WTC11 (cell line): ENCODE measurements around the gene ZCCHC7. TPM values are rescaled to one million over a fixed set of nuclear protein-coding genes. Genes with fewer than 3 reads are reported as not detected.
A peak's percentile ranks its signal among the peaks of the same experiment; 100 is the strongest.

Source experiments
- ATAC-seq: fragments of 200-7000 bp; cut with Tn5 transposase; 2 replicates; pipeline ENCODE4 v1.10.0; 2021; ENCODE audit warnings: mild to moderate bottlenecking, moderate library complexity
- CTCF ChIA-PET: fragments of 300-600 bp; sonication (Branson Sonifier 250); formaldehyde crosslinking; loops from one replicate; lab custom pipeline; 2021; ENCODE audit warnings: antibody characterized with exemption; lab: Charles Lee
- POLR2A ChIA-PET: fragments of 350-600 bp; sonication (Branson Sonifier 250); formaldehyde crosslinking; loops from one replicate; lab custom pipeline; 2021; ENCODE audit warnings: antibody characterized with exemption; lab: Charles Lee
- DNase-seq: peaks from one replicate; pipeline ENCODE4 v3.0.0; 2021; ENCODE audit warnings: low spot score
- H3K27ac Mint-ChIP-seq: 2 replicates; pipeline ENCODE4 v1.8.0; 2021; ENCODE audit warnings: mixed read lengths
- H3K27me3 Mint-ChIP-seq: 2 replicates; pipeline ENCODE4 v1.8.0; 2021; ENCODE audit warnings: low read depth, mild to moderate bottlenecking, moderate library complexity, mixed read lengths
- H3K36me3 Mint-ChIP-seq: 2 replicates; pipeline ENCODE4 v1.8.0; 2021; ENCODE audit warnings: mixed read lengths
- H3K4me1 Mint-ChIP-seq: 2 replicates; pipeline ENCODE4 v1.8.0; 2022; ENCODE audit warnings: mixed read lengths
- H3K4me3 Mint-ChIP-seq: 2 replicates; pipeline ENCODE4 v1.8.0; 2021; ENCODE audit warnings: mild to moderate bottlenecking, moderate library complexity, mixed read lengths
- H3K9me3 Mint-ChIP-seq: 2 replicates; pipeline ENCODE4 v1.8.0; 2021; ENCODE audit warnings: mixed read lengths
- AR ChIP-seq: fragments of 250-450 bp; sonication (Bioruptor Pico); IDR thresholded peaks from 2 replicates; pipeline ENCODE4 v1.9.0; 2021; ENCODE audit warnings: mild to moderate bottlenecking
- ATF1 ChIP-seq: sonication (generic); formaldehyde crosslinking; IDR thresholded peaks from 2 replicates; pipeline ENCODE4 v1.8.1; 2023; ENCODE audit warnings: mild to moderate bottlenecking, moderate library complexity, missing genetic modification reagents
- ATF3 ChIP-seq: sonication (generic); formaldehyde crosslinking; conservative IDR thresholded peaks from 2 replicates; pipeline ENCODE4 v1.8.1; 2022; ENCODE audit warnings: mild to moderate bottlenecking, missing genetic modification reagents
- ELF4 ChIP-seq: sonication (generic); formaldehyde crosslinking; IDR thresholded peaks from 2 replicates; pipeline ENCODE4 v1.8.1; 2022; ENCODE audit warnings: low read depth, mild to moderate bottlenecking, moderate library complexity, missing genetic modification reagents
- ESRRA ChIP-seq: sonication (generic); formaldehyde crosslinking; IDR thresholded peaks from 2 replicates; pipeline ENCODE4 v1.8.1; 2022; ENCODE audit warnings: mild to moderate bottlenecking, missing genetic modification reagents, borderline replicate concordance
- FOXK1 ChIP-seq: sonication (generic); formaldehyde crosslinking; IDR thresholded peaks from 2 replicates; pipeline ENCODE4 v1.8.0; 2022; ENCODE audit warnings: mild to moderate bottlenecking, moderate library complexity, missing genetic modification reagents
- FOXP1 ChIP-seq: sonication (generic); formaldehyde crosslinking; IDR thresholded peaks from 2 replicates; pipeline ENCODE4 v1.8.0; 2022; ENCODE audit warnings: missing genetic modification reagents, mild to moderate bottlenecking, moderate library complexity, borderline replicate concordance
- FOXP4 ChIP-seq: sonication (generic); formaldehyde crosslinking; IDR thresholded peaks from 2 replicates; pipeline ENCODE4 v1.8.0; 2022; ENCODE audit warnings: mild to moderate bottlenecking, missing genetic modification reagents
- GTF2I ChIP-seq: fragments of 250-450 bp; sonication (Bioruptor Pico); conservative IDR thresholded peaks from 2 replicates; pipeline ENCODE4 v1.4.0; 2021; ENCODE audit warnings: mild to moderate bottlenecking
- IRF2 ChIP-seq: sonication (generic); formaldehyde crosslinking; IDR thresholded peaks from 2 replicates; pipeline ENCODE4 v1.8.0; 2022; ENCODE audit warnings: low read depth, missing genetic modification reagents, borderline replicate concordance
- KAT7 ChIP-seq: sonication (generic); formaldehyde crosslinking; IDR thresholded peaks from 2 replicates; pipeline ENCODE4 v1.8.1; 2023; ENCODE audit warnings: missing genetic modification reagents, mild to moderate bottlenecking, borderline replicate concordance
- MAX ChIP-seq: sonication (generic); formaldehyde crosslinking; IDR thresholded peaks from 2 replicates; pipeline ENCODE4 v1.8.0; 2022; ENCODE audit warnings: mild to moderate bottlenecking, missing genetic modification reagents
- NR3C1 ChIP-seq: sonication (generic); formaldehyde crosslinking; conservative IDR thresholded peaks from 2 replicates; pipeline ENCODE4 v1.8.1; 2023; ENCODE audit warnings: low read depth, mild to moderate bottlenecking, missing genetic modification reagents
- RELA ChIP-seq: sonication (generic); formaldehyde crosslinking; IDR thresholded peaks from 2 replicates; pipeline ENCODE4 v1.8.1; 2022; ENCODE audit warnings: missing genetic modification reagents, mild to moderate bottlenecking, borderline replicate concordance
- RORB ChIP-seq: fragments of 250-450 bp; sonication (Bioruptor Pico); IDR thresholded peaks from 2 replicates; pipeline ENCODE4 v1.9.0; 2021; ENCODE audit warnings: mild to moderate bottlenecking
- USF1 ChIP-seq: sonication (generic); formaldehyde crosslinking; IDR thresholded peaks from 2 replicates; pipeline ENCODE4 v1.8.0; 2022; ENCODE audit warnings: mild to moderate bottlenecking, missing genetic modification reagents
- ZBTB21 ChIP-seq: sonication (generic); formaldehyde crosslinking; IDR thresholded peaks from 2 replicates; pipeline ENCODE4 v1.8.1; 2023; ENCODE audit warnings: mild to moderate bottlenecking, missing genetic modification reagents, borderline replicate concordance
- ZNF232 ChIP-seq: sonication (generic); formaldehyde crosslinking; IDR thresholded peaks from 2 replicates; pipeline ENCODE4 v1.8.0; 2022; ENCODE audit warnings: mild to moderate bottlenecking, missing genetic modification reagents
- ZNF396 ChIP-seq: fragments of 250-450 bp; sonication (Bioruptor Pico); IDR thresholded peaks from 2 replicates; pipeline ENCODE4 v1.8.0; 2021; ENCODE audit warnings: mild to moderate bottlenecking, moderate library complexity, borderline replicate concordance
- ZNF416 ChIP-seq: fragments of 250-450 bp; sonication (Bioruptor Pico); IDR thresholded peaks from 2 replicates; pipeline ENCODE4 v1.9.0; 2021; ENCODE audit warnings: mild to moderate bottlenecking, inconsistent platforms
- total RNA-seq: library from RNA; stranded (reverse); gene quantifications from 3 replicates; pipeline ENCODE4 v1.2.3, GENCODE V29; 2021
- TF ChIP-seq, protein P1 (sequence below): fragments of 200-600 bp; IDR thresholded peaks from 2 replicates; pipeline ENCODE4 v1.8.0; 2022; ENCODE audit warnings: antibody characterized with exemption
- TF ChIP-seq, protein P2 (sequence below): sonication (generic); formaldehyde crosslinking; IDR thresholded peaks from 2 replicates; pipeline ENCODE4 v1.8.1; 2023; ENCODE audit warnings: mild to moderate bottlenecking, missing genetic modification reagents
- TF ChIP-seq, protein P3 (sequence below): sonication (generic); formaldehyde crosslinking; IDR thresholded peaks from 2 replicates; pipeline ENCODE4 v1.8.1; 2022; ENCODE audit warnings: low read depth, mild to moderate bottlenecking, moderate library complexity, missing genetic modification reagents, borderline replicate concordance
- TF ChIP-seq, protein P4 (sequence below): sonication (generic); formaldehyde crosslinking; IDR thresholded peaks from 2 replicates; pipeline ENCODE4 v1.8.1; 2022; ENCODE audit warnings: low read depth, missing genetic modification reagents, borderline replicate concordance

Gene ZCCHC7
- total RNA-seq, 1 experiment from 2014 or later, result 30.1 TPM

GRCh38 chr9:37212435-37212834 is 92.1 kb downstream of the ZCCHC7 start:
- ChIA-PET CTCF (interaction anchor here (0.6 to 1.2 kb wide), 2 partner anchors 15 to 20 kb away, joined by 3 to 4 read pairs; no protein-coding TSS in a partner anchor), POLR2A (no interaction called here)
- Mint-ChIP-seq H3K27ac (peak overlapping the region; percentile 72; the same call in 1 of the 2 replicates), H3K4me3 (no peak overlapping the region), H3K27me3 (no peaks in the 10 kb centered on the region), H3K9me3 (no peaks in the 10 kb centered on the region), H3K36me3 (peaks cover 3% of the 10 kb centered on the region), H3K4me1 (peaks cover 32% of the 10 kb centered on the region)
- TF ChIP-seq FOXP1 (CRISPR knock-in tag), result no peak
- no peak for TF ChIP-seq NR3C1 (CRISPR knock-in tag)
- TF ChIP-seq KAT7 (CRISPR knock-in tag), result no peak
- no peak for TF ChIP-seq RORB (CRISPR knock-in tag)
- no peak for TF ChIP-seq ESRRA (CRISPR knock-in tag)
- TF ChIP-seq ZNF396, result no peak
- TF ChIP-seq GTF2I (CRISPR knock-in tag), result no peak
- no peak for TF ChIP-seq ATF3 (CRISPR knock-in tag)
- TF ChIP-seq, protein P1, sequence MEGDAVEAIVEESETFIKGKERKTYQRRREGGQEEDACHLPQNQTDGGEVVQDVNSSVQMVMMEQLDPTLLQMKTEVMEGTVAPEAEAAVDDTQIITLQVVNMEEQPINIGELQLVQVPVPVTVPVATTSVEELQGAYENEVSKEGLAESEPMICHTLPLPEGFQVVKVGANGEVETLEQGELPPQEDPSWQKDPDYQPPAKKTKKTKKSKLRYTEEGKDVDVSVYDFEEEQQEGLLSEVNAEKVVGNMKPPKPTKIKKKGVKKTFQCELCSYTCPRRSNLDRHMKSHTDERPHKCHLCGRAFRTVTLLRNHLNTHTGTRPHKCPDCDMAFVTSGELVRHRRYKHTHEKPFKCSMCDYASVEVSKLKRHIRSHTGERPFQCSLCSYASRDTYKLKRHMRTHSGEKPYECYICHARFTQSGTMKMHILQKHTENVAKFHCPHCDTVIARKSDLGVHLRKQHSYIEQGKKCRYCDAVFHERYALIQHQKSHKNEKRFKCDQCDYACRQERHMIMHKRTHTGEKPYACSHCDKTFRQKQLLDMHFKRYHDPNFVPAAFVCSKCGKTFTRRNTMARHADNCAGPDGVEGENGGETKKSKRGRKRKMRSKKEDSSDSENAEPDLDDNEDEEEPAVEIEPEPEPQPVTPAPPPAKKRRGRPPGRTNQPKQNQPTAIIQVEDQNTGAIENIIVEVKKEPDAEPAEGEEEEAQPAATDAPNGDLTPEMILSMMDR, result no peak
- TF ChIP-seq USF1, result no peak
- TF ChIP-seq, protein P2, sequence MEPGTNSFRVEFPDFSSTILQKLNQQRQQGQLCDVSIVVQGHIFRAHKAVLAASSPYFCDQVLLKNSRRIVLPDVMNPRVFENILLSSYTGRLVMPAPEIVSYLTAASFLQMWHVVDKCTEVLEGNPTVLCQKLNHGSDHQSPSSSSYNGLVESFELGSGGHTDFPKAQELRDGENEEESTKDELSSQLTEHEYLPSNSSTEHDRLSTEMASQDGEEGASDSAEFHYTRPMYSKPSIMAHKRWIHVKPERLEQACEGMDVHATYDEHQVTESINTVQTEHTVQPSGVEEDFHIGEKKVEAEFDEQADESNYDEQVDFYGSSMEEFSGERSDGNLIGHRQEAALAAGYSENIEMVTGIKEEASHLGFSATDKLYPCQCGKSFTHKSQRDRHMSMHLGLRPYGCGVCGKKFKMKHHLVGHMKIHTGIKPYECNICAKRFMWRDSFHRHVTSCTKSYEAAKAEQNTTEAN (CRISPR knock-in tag), result no peak
- no peak for TF ChIP-seq ATF1
- no peak for TF ChIP-seq ZNF232 (CRISPR knock-in tag)
- no peak for TF ChIP-seq FOXP4
- TF ChIP-seq, protein P3, sequence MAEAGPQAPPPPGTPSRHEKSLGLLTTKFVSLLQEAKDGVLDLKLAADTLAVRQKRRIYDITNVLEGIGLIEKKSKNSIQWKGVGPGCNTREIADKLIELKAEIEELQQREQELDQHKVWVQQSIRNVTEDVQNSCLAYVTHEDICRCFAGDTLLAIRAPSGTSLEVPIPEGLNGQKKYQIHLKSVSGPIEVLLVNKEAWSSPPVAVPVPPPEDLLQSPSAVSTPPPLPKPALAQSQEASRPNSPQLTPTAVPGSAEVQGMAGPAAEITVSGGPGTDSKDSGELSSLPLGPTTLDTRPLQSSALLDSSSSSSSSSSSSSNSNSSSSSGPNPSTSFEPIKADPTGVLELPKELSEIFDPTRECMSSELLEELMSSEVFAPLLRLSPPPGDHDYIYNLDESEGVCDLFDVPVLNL (CRISPR knock-in tag), result no peak
- DNase-seq (no peak), ATAC-seq (no peak)

DNA sequence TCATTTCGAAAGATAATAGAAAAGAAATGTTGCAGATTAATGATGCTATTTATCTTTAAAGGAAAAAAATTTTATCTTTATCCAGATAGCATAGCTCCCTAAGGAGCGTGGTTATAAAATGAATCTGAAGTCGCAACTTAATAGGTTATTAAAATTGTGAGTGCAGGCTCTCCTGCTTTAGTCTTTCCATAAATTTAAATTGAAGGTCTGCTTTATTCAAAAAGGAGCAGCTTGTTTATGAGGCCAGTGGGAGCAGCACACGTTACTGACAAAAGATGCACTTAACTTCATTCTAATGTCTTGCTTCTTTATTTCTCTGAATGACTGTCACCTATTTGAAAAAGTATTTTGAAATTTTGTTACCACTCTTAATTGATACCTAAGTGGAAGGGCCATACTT is 95.0 kb downstream of the ZCCHC7 start:
- Mint-ChIP-seq H3K36me3 (no peaks in the 10 kb centered on the region), H3K4me1 (peaks cover 24% of the 10 kb centered on the region), H3K27me3 (no peaks in the 10 kb centered on the region), H3K4me3 (no peak overlapping the region), H3K27ac (peak overlapping the region; percentile 65; the same call in 1 of the 2 replicates), H3K9me3 (no peaks in the 10 kb centered on the region)
- POLR2A ChIA-PET, result interaction anchor here (0.9 kb wide), 1 partner anchor 10 kb away, joined by 3 read pairs; no protein-coding TSS in a partner anchor
- ATAC-seq, result no peak
- DNase-seq, result no peak
- CTCF ChIA-PET, result interaction anchor here (1.2 to 2.3 kb wide), 2 partner anchors 95 to 220 kb away, joined by 4 to 8 read pairs; partner anchors contain the start of gene ZCCHC7
- TF ChIP-seq ZBTB21 (CRISPR knock-in tag) (no peak), IRF2 (CRISPR knock-in tag) (no peak), RELA (CRISPR knock-in tag) (no peak), MAX (CRISPR knock-in tag) (no peak), ZNF416 (CRISPR knock-in tag) (no peak), ELF4 (no peak), FOXK1 (CRISPR knock-in tag) (no peak), AR (CRISPR knock-in tag) (no peak)
- TF ChIP-seq, protein P4, sequence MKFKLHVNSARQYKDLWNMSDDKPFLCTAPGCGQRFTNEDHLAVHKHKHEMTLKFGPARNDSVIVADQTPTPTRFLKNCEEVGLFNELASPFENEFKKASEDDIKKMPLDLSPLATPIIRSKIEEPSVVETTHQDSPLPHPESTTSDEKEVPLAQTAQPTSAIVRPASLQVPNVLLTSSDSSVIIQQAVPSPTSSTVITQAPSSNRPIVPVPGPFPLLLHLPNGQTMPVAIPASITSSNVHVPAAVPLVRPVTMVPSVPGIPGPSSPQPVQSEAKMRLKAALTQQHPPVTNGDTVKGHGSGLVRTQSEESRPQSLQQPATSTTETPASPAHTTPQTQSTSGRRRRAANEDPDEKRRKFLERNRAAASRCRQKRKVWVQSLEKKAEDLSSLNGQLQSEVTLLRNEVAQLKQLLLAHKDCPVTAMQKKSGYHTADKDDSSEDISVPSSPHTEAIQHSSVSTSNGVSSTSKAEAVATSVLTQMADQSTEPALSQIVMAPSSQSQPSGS, result no peak
